HG03354 (cell line): ENCODE results near the gene SYNPO2.

Experiments
- ATAC-seq: cut with Tn5 transposase; IDR thresholded peaks from one replicate; pipeline ENCODE4 v1.9.1; 2021; ENCODE audit warnings: mild to moderate bottlenecking; ENCODE audit not compliant: unreplicated experiment, poor library complexity, severe bottlenecking

SYNPO2 gene

GRCh38 chr4:119093042-119093827, 204.6 kb downstream of the SYNPO2 start:
- ATAC-seq: no peak

GRCh38 chr4:119097282-119097900, 208.7 kb downstream of the SYNPO2 start:
- no peak for ATAC-seq

- no peak for ATAC-seq
Measured at GRCh38 chr4:119098306-119098705, 209.7 kb downstream of the SYNPO2 start.

- ATAC-seq: no peak
Measured at GRCh38 chr4:119099227-119099810, 210.7 kb downstream of the SYNPO2 start.

- ATAC-seq: no peak
Measured at GRCh38 chr4:119100655-119101054, 212.0 kb downstream of the SYNPO2 start.

GRCh38 chr4:119103263-119103662, 214.6 kb downstream of the SYNPO2 start:
- ATAC-seq: no peak

GRCh38 chr4:119104644-119105273, 216.1 kb downstream of the SYNPO2 start:
- no peak for ATAC-seq

GRCh38 chr4:119105605-119106004, 217.0 kb downstream of the SYNPO2 start:
- ATAC-seq: no peak

- ATAC-seq: no peak
Measured at GRCh38 chr4:119106036-119107000, 217.7 kb downstream of the SYNPO2 start.

- ATAC-seq: no peak
Measured at GRCh38 chr4:119110121-119110520, 221.5 kb downstream of the SYNPO2 start.
